GM12878 (cell line): ENCODE data around the gene ZSWIM6. TPM values are rescaled to one million over a fixed set of nuclear protein-coding genes. Genes with fewer than 3 reads are reported as not detected.

Experiments
- ATAC-seq: fragments of 200-7000 bp; cut with Tn5 transposase; 3 replicates; pipeline ENCODE4 v1.9.1; 2020; ENCODE audit warnings: mild to moderate bottlenecking, moderate library complexity
- BruUV-seq: library from RNA; stranded (reverse); fragments of 400-500 nt; replicated peaks from 2 replicates; lab custom pipeline; 2021; lab: Mats Ljungman, UMichigan
- CTCF ChIA-PET: fragments of 300-600 bp; sonication (Branson Sonifier 250); formaldehyde crosslinking; extraction: SDS; loops from one replicate; lab custom pipeline; 2021; ENCODE audit warnings: inconsistent platforms; lab: Yijun Ruan, JAX
- POLR2A ChIA-PET: fragments of 350-600 bp; formaldehyde crosslinking; extraction: SDS; loops from one replicate; lab custom pipeline; 2021; ENCODE audit warnings: inconsistent platforms; lab: Charles Lee
- RAD21 ChIA-PET: fragments of 300-600 bp; sonication (Branson Sonifier 250); formaldehyde crosslinking; loops from one replicate; lab custom pipeline; 2023; ENCODE audit warnings: antibody characterized with exemption; ENCODE audit not compliant: unreplicated experiment; lab: Charles Lee
- SMC1A ChIA-PET: fragments of 300-600 bp; sonication (Branson Sonifier 250); formaldehyde crosslinking; loops from one replicate; lab custom pipeline; 2023; ENCODE audit not compliant: unreplicated experiment, uncharacterized antibody; lab: Charles Lee
- DNase-seq: peaks from one replicate; pipeline ENCODE4 v3.0.0-alpha.2; 2011; ENCODE audit warnings: low read depth, low spot score
- FAIRE-seq: peaks from 3 replicates; lab custom pipeline; 2011; peaks lifted over from hg19 to GRCh38; lab: Jason Lieb, UNC
- H2AFZ ChIP-seq: 2 replicates; pipeline ENCODE4 v1.6.0; 2011; ENCODE audit warnings: low read depth, low read length, control low read depth; ENCODE audit not compliant: control insufficient read depth
- H3K27ac ChIP-seq: 2 replicates; pipeline ENCODE4 v1.5.1; 2011; ENCODE audit warnings: control low read depth; ENCODE audit not compliant: control insufficient read depth, insufficient read depth
- H3K27me3 ChIP-seq, 2 experiments: replicated peaks in 1 of 2; 2 replicates each; pipeline versions ENCODE4 v1.6.0 to v1.6.1; 2011; ENCODE audit warnings: low read length in 1 of 2; ENCODE audit not compliant: control insufficient read depth in 2 of 2, insufficient read depth in 2 of 2
- H3K36me3 ChIP-seq, 2 experiments: 2 replicates each; pipeline ENCODE4 v1.5.1; 2011; ENCODE audit warnings: low read length in 1 of 2; ENCODE audit not compliant: control insufficient read depth in 2 of 2, insufficient read depth in 2 of 2
- H3K4me1 ChIP-seq: 2 replicates; pipeline ENCODE4 v1.6.1; 2011; ENCODE audit warnings: mild to moderate bottlenecking, low read length, moderate library complexity, mixed read lengths; ENCODE audit not compliant: control insufficient read depth, insufficient read depth
- H3K4me2 ChIP-seq: 2 replicates; pipeline ENCODE4 v1.6.0; 2011; ENCODE audit warnings: control low read depth; ENCODE audit not compliant: control insufficient read depth, insufficient read depth
- H3K4me3 ChIP-seq: fragments of 200-600 bp; sonication (generic); 2 replicates; pipeline ENCODE4 v1.5.1; 2016
- H3K79me2 ChIP-seq: 2 replicates; pipeline ENCODE4 v1.6.0; 2011; ENCODE audit warnings: low read length; ENCODE audit not compliant: control insufficient read depth, insufficient read depth
- H3K9ac ChIP-seq: 2 replicates; pipeline ENCODE4 v1.8.0; 2011; ENCODE audit warnings: low read length, control low read depth, mixed read lengths; ENCODE audit not compliant: control insufficient read depth, insufficient read depth
- H3K9me3 ChIP-seq: replicated peaks from 3 replicates; pipeline ENCODE4 v1.5.1; 2011; ENCODE audit warnings: mild to moderate bottlenecking, low read length; ENCODE audit not compliant: control insufficient read depth, insufficient read depth
- H4K20me1 ChIP-seq: 2 replicates; pipeline ENCODE4 v1.6.0; 2011; ENCODE audit not compliant: control insufficient read depth, insufficient read depth
- IKZF1 ChIP-seq: fragments of 450-650 bp; conservative IDR thresholded peaks from 2 replicates; pipeline ENCODE4 v1.6.1; 2017; ENCODE audit warnings: antibody characterized with exemption, mild to moderate bottlenecking
- NKRF ChIP-seq: fragments of 450-650 bp; conservative IDR thresholded peaks from 2 replicates; pipeline ENCODE4 v1.6.1; 2017; ENCODE audit warnings: mild to moderate bottlenecking, moderate library complexity
- NR2C1 ChIP-seq: fragments of 450-650 bp; IDR thresholded peaks from 2 replicates; pipeline ENCODE4 v1.6.1; 2017; ENCODE audit warnings: antibody characterized with exemption, mild to moderate bottlenecking, moderate library complexity
- NRF1 ChIP-seq: conservative IDR thresholded peaks from 2 replicates; pipeline ENCODE4 v1.6.1; 2011; ENCODE audit warnings: mild to moderate bottlenecking, low read depth, low read length, improper control_type of control experiment
- PRDM15 ChIP-seq: fragments of 450-650 bp; formaldehyde crosslinking; IDR thresholded peaks from 2 replicates; pipeline ENCODE4 v1.4.0; 2020; ENCODE audit warnings: mild to moderate bottlenecking, moderate library complexity
- RB1 ChIP-seq: fragments of 450-650 bp; formaldehyde crosslinking; IDR thresholded peaks from 2 replicates; pipeline ENCODE4 v1.6.1; 2017; ENCODE audit warnings: mild to moderate bottlenecking, borderline replicate concordance
- STAT1 ChIP-seq: fragments of 450-650 bp; conservative IDR thresholded peaks from 2 replicates; pipeline ENCODE4 v1.6.1; 2014; ENCODE audit warnings: antibody characterized with exemption, mild to moderate bottlenecking
- SUPT20H ChIP-seq: IDR thresholded peaks from 2 replicates; pipeline ENCODE4 v1.6.1; 2011; ENCODE audit warnings: low read depth, mild to moderate bottlenecking, low read length, moderate library complexity, borderline replicate concordance; ENCODE audit not compliant: control insufficient read depth
- YBX1 ChIP-seq: fragments of 450-650 bp; IDR thresholded peaks from 2 replicates; pipeline ENCODE4 v1.6.1; 2016; ENCODE audit warnings: antibody characterized with exemption
- ZBTB11 ChIP-seq: fragments of 450-650 bp; formaldehyde crosslinking; IDR thresholded peaks from 2 replicates; pipeline ENCODE4 v1.5.0; 2022; ENCODE audit warnings: mild to moderate bottlenecking, missing genetic modification characterization
- ZBTB4 ChIP-seq: fragments of 450-650 bp; formaldehyde crosslinking; IDR thresholded peaks from 2 replicates; pipeline ENCODE4 v1.4.0; 2022; ENCODE audit warnings: mild to moderate bottlenecking, moderate library complexity
- ZNF24 ChIP-seq: fragments of 450-650 bp; IDR thresholded peaks from 2 replicates; pipeline ENCODE4 v1.6.1; 2017; ENCODE audit warnings: antibody characterized with exemption, mild to moderate bottlenecking
- WGBS: methylation state at CpG from one replicate; pipeline ENCODE4 v1.1.6; 2016; ENCODE audit warnings: low lambda C conversion rate; ENCODE audit not compliant: insufficient replicate concordance, insufficient coverage; ENCODE audit errors: missing lambda C conversion rate; 5-methylcytosine and 5-hydroxymethylcytosine counted together
- in situ Hi-C: fragments of 300-500 bp; cut with MboI; formaldehyde crosslinking; loops from 9 replicates; pipeline ENCODE4 v1.14.3; 2018; ENCODE audit warnings: mixed read lengths
- intact Hi-C: fragments of 100-400 bp; cut with micrococcal nuclease; formaldehyde crosslinking; loops from one replicate; pipeline ENCODE4 v1.14.2; 2022; ENCODE audit not compliant: unreplicated experiment
- polyA plus RNA-seq, 11 experiments: library from polyadenylated mRNA; depleted of rRNA in 4 of 11; unstranded in 6 of 11; stranded (reverse) in 5 of 11; fragments of >200 nt; fragmentation: Nextera tagmentation in 4 of 11; fragmentation: Illumina TruSeq in 1 of 11; extraction: Ambion mirVana in 4 of 11; extraction: Trizol in 1 of 11; gene quantifications; 1 replicate in 1 of 11; 2 replicates in 10 of 11; pipeline versions ENCODE4 v1.2.1 to v1.2.3, GENCODE V29; 2011 to 2016; ENCODE audit warnings: inconsistent platforms in 2 of 11, missing spikeins in 2 of 11, low read depth in 1 of 11
- total RNA-seq, 4 experiments: library from RNA; depleted of rRNA in 3 of 4; stranded (reverse); fragments of >200 nt in 3 of 4; fragmentation: Illumina TruSeq in 1 of 4; extraction: Trizol in 1 of 4; gene quantifications; 2 replicates each; pipeline versions ENCODE4 v1.2.1 to v1.2.3, GENCODE V29; 2013 to 2021

The ZSWIM6 gene
- total and polyA plus RNA-seq, 10 of the 15 experiments (the other 5 are each of a cell fraction or from before 2014, with no cell fraction given) = 0.53 to 6.2 (median 3.4) TPM

- SMC1A ChIA-PET = interaction anchor here (0.6 kb wide), 1 partner anchor 18 kb away, joined by 3 read pairs; no protein-coding TSS in a partner anchor
- no TSS peak for BruUV-seq
- RAD21 ChIA-PET = no interaction called here
- no peak for FAIRE-seq
- no peak for DNase-seq
- intact Hi-C loops (no loop called here), in situ Hi-C loops (no loop called here)
- Histone ChIP-seq H3K4me2 (no peak overlapping the region), H3K4me3 (no peak overlapping the region), H3K27me3 (no peaks in the 10 kb centered on the region), H3K36me3 (no peaks in the 10 kb centered on the region), H4K20me1 (no peaks in the 10 kb centered on the region), H3K4me1 (no peaks in the 10 kb centered on the region), H3K27ac (no peak overlapping the region), H3K79me2 (no peaks in the 10 kb centered on the region), H3K9ac (no peak overlapping the region), H2AFZ (no peak overlapping the region), H3K9me3 (no peaks in the 10 kb centered on the region)
- ATAC-seq = no peak
- POLR2A ChIA-PET = no interaction called here
- WGBS = 68% methylated on average over 2 of the region's 2 CpGs
- CTCF ChIA-PET = no interaction called here
- no peak for TF ChIP-seq ZNF24
- no peak for TF ChIP-seq IKZF1
- TF ChIP-seq NR2C1 = no peak
- TF ChIP-seq NRF1 = no peak
- TF ChIP-seq STAT1 = no peak
- TF ChIP-seq YBX1 = no peak
- no peak for TF ChIP-seq NKRF
- TF ChIP-seq RB1 = no peak
- TF ChIP-seq PRDM15 (CRISPR knock-in tag) = no peak
- no peak for TF ChIP-seq ZBTB4
- TF ChIP-seq ZBTB11 = no peak
- no peak for TF ChIP-seq SUPT20H
These were observed 38.4 kb downstream of the ZSWIM6 start for GRCh38 chr5:61370506-61370905.
